Ectodermal cell (in vitro differentiated cells): ENCODE results near the gene MYLK4.

Experiments used
- H3K27ac ChIP-seq: 2 replicates; pipeline ENCODE4 v1.7.0; 2013; ENCODE audit warnings: mild to moderate bottlenecking, low read depth, low read length; ENCODE audit not compliant: insufficient read depth, poor library complexity, severe bottlenecking
- H3K27me3 ChIP-seq: 2 replicates; pipeline ENCODE4 v1.7.0; 2013; ENCODE audit warnings: mild to moderate bottlenecking, low read length; ENCODE audit not compliant: insufficient read depth, control insufficient read depth, poor library complexity, severe bottlenecking
- H3K36me3 ChIP-seq: one replicate; pipeline ENCODE4 v1.7.0; 2013; ENCODE audit warnings: low read length; ENCODE audit not compliant: control insufficient read depth, insufficient read depth
- H3K4me1 ChIP-seq: one replicate; pipeline ENCODE4 v1.7.0; 2013; ENCODE audit warnings: low read length; ENCODE audit not compliant: control insufficient read depth, insufficient read depth
- H3K4me3 ChIP-seq: 2 replicates; pipeline ENCODE4 v1.7.0; 2013; ENCODE audit warnings: low read depth, low read length, control low read depth; ENCODE audit not compliant: insufficient read depth
- H3K9me3 ChIP-seq: 2 replicates; pipeline ENCODE4 v1.7.0; 2013; ENCODE audit warnings: mild to moderate bottlenecking, low read length, moderate library complexity; ENCODE audit not compliant: control insufficient read depth
- WGBS, 2 experiments: methylation state at CpG; one replicate each; pipeline ENCODE4 v1.1.7; 2013; ENCODE audit warnings: missing lambda C conversion rate in 2 of 2; 5-methylcytosine and 5-hydroxymethylcytosine counted together

Gene MYLK4

DNA sequence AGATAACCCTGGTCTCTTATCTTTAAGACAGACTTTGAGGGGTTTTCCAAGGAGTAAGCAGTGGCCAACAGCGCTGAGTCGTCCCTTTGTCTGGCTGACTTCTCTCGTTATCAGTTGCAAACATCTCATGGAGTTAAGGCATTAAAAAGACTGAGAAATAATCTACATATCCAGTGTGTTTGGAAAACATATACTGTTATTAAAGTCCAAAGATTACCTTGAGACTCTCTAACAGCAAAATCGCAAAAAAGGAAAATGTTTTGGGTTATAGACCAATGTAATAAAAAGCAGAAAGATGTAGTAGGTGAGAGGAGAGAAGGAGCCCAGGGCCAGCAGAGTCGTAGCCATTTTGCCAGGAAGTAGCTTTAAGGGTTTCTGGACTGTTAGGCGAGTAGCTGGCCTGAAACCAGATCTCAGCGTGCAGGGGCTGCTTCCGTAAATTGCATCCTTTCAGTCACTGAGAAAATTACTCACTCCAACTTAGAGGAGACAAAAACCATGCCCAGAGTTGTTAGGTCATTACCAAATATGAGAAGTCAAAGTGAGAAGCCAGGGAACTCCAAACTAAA is 24.6 kb downstream of the MYLK4 start:
- no peaks in the 10 kb centered on the region for H3K27me3 ChIP-seq
- H3K4me3 ChIP-seq, result no peak overlapping the region
- no peaks in the 10 kb centered on the region for H3K9me3 ChIP-seq
- H3K36me3 ChIP-seq, result no peaks in the 10 kb centered on the region
- 79 to 82% methylated on average over 8 of the region's 8 CpGs for WGBS, 2 experiments
- H3K27ac ChIP-seq, result no peak overlapping the region
- no peaks in the 10 kb centered on the region for H3K4me1 ChIP-seq

DNA sequence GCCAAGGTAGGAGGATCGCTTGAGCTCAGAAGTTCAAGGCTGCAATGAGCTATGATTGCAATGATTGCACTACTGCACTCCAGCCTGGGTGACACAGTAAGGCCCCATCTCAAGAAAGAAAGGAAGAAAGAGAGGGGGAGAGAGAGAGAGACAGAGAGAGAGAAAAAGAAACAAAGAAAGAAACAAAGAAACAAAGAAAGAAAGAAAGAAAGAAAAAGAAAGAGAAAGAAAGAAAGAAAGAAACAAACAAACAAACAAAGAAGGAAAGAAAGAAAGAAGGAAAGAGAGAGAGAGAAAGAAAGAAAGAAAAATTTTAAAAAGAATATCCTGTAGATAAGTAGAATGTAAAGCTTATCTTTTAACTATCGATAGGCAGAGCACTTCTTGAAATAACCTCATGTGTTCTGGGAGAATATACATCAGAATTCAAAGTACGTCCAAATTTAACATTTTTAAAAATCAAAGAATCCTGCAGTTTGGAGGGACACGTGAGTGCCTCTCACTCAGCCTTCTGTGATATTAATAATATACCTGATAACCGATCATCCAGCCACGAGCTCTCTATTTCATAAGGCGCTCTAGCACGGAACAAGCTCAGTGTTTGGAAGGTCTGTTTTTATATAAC is 25.2 kb downstream of the MYLK4 start:
- Histone ChIP-seq H3K9me3 (no peaks in the 10 kb centered on the region), H3K4me1 (no peaks in the 10 kb centered on the region), H3K36me3 (no peaks in the 10 kb centered on the region), H3K27ac (no peak overlapping the region), H3K27me3 (no peaks in the 10 kb centered on the region), H3K4me3 (no peak overlapping the region)
- 83% methylated on average over 7 to 8 of the region's 8 CpGs for WGBS, 2 experiments

DNA sequence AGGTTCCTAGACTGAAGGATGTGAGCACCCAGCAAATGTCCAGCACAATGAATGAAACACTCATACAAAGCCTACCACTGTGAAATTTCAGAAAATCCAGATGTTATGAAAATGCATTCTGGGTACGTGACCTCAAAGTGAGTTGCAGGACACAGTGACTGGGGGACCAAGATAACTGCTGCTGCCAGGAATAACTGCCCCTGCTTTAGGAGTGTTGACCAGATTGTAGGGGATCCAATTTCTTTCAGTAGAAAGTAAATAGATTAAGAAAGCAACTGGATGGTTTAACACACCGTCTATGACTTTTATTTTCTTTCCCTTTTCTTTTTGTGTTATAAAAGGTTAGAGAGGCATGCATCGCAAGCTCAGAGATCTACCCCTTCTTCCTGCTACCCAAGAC is 29.5 kb downstream of the MYLK4 start:
- Histone ChIP-seq H3K4me3 (no peak overlapping the region), H3K27ac (no peak overlapping the region), H3K27me3 (no peaks in the 10 kb centered on the region), H3K36me3 (no peaks in the 10 kb centered on the region), H3K4me1 (no peaks in the 10 kb centered on the region), H3K9me3 (no peaks in the 10 kb centered on the region)
- WGBS, 2 experiments, result 88 to 100% methylated on average over 2 to 3 of the region's 3 CpGs

DNA sequence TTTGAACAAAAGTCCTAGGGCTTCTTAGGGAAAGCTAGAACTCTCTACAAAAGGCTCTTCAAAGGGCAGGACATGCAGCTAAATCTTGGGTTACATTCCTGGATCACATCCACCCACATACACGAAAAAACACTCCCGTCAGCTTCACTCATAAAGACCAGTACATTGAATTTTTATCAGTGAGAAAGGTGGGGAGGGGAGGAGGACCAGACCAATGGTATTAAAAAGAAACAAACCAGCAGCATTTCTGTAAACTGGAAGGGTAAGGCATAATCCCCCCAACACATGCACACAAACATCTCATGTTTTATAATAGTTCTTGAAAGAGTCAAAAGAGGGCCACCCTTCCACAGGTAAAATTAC is 31.6 kb downstream of the MYLK4 start:
- H3K9me3 ChIP-seq, result no peaks in the 10 kb centered on the region
- no peak overlapping the region for H3K27ac ChIP-seq
- no peaks in the 10 kb centered on the region for H3K27me3 ChIP-seq
- H3K4me1 ChIP-seq, result no peaks in the 10 kb centered on the region
- no peak overlapping the region for H3K4me3 ChIP-seq
- WGBS, 2 experiments, result 95% methylated on average over 2 of the region's 2 CpGs; no CpG with 5 or more reads in 1 of the 2 experiments
- H3K36me3 ChIP-seq, result no peaks in the 10 kb centered on the region

DNA sequence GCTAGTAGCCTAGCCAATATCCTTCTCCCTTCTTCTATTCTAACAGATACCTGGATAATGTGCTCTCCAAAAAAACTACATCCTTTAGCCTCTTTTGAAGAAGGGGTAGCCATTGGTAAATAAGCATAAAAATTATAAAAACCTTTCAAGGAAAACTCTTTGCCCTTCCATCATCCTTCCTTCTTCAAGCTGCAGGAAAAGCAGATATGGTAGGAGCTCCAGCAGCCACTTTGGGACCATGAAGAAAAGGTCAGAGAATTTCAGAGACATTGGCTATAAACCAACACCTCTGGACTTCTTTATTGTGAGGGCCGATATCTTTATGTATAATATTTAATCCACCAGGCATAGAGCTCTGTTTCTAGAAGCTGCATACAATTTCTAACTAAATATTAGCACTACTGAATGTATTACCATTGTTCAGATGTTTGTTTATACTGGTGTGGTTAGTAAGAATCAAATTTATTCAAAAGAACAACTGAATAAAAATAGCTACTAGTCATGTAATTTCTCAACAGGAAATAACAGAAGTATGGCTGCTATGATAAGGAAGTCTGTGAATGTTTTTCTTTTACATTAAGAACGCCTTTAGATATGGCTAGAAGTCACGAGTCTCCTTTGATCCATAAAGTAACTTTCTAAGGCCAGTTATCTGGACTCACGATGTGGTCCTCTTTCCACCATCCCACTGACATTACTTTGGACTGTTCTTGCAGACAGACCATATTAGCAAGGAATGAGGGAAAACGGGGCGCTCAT is 32.2 kb downstream of the MYLK4 start:
- H3K4me1 ChIP-seq, result no peaks in the 10 kb centered on the region
- H3K36me3 ChIP-seq, result no peaks in the 10 kb centered on the region
- H3K27ac ChIP-seq, result no peak overlapping the region
- no peaks in the 10 kb centered on the region for H3K9me3 ChIP-seq
- no peaks in the 10 kb centered on the region for H3K27me3 ChIP-seq
- 95% methylated on average over 5 of the region's 6 CpGs for WGBS, 2 experiments
- no peak overlapping the region for H3K4me3 ChIP-seq

DNA sequence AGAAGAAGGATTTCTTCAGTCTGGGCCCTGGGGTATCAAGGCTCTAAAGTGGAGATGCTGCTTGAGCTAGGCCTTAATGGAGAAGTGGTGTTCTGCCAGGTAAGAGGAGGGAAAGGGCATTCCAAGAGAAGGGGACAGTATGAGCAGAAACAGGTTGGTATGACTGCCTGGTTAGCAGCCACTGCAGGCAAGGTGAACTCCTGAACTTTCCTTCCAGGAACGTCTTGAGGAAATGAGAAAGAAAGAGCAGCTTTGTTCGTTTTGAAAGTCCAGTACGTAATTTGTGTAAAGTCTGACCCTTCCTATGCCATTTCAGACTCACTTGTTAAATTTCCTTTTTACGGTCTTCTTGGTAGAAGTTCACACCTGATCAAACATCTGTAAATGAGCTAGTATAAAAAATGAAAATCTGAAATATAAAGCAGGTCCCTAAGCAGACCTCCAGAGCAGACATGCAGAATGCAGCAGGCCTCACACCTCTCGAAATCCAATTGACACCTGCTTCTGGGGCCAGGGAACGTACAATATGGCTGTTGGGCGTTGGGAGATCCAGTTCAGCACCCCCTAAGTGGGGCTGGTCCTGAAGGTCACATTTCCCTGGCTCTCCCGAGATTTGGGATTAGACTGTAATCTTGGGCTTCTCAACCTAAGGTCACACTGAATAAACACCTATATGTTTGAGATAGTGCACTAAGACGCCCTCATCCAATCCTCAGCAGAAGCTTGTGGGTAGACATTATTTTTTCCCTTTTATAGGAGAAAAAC is 33.6 kb downstream of the MYLK4 start:
- no peaks in the 10 kb centered on the region for H3K9me3 ChIP-seq
- H3K27ac ChIP-seq, result no peak overlapping the region
- no peaks in the 10 kb centered on the region for H3K4me1 ChIP-seq
- WGBS, 2 experiments, result 94 to 97% methylated on average over 9 of the region's 9 CpGs
- no peaks in the 10 kb centered on the region for H3K36me3 ChIP-seq
- H3K27me3 ChIP-seq, result no peaks in the 10 kb centered on the region
- no peak overlapping the region for H3K4me3 ChIP-seq

DNA sequence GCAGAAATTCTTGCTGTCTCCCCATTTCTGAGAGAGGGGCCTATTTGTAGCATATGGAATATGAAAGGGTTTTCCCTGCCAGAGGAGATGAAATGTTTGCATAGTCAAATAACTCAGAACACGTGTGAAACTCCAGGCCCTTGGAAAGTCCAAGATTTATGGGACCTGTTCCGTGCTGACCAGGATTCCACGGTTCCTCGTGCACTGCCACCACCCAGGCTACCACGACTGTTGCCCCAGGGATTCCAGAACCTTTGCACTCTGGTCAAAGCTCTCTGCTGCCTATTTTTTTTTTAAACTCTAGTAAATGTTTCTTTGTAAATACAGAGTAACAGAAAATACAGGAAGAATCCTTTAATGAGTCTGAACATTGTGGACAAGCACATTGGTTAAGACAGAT is 35.0 kb downstream of the MYLK4 start:
- H3K27ac ChIP-seq, result no peak overlapping the region
- no peaks in the 10 kb centered on the region for H3K4me1 ChIP-seq
- 93 to 94% methylated on average over 5 of the region's 5 CpGs for WGBS, 2 experiments
- no peaks in the 10 kb centered on the region for H3K27me3 ChIP-seq
- no peaks in the 10 kb centered on the region for H3K9me3 ChIP-seq
- no peaks in the 10 kb centered on the region for H3K36me3 ChIP-seq
- no peak overlapping the region for H3K4me3 ChIP-seq

DNA sequence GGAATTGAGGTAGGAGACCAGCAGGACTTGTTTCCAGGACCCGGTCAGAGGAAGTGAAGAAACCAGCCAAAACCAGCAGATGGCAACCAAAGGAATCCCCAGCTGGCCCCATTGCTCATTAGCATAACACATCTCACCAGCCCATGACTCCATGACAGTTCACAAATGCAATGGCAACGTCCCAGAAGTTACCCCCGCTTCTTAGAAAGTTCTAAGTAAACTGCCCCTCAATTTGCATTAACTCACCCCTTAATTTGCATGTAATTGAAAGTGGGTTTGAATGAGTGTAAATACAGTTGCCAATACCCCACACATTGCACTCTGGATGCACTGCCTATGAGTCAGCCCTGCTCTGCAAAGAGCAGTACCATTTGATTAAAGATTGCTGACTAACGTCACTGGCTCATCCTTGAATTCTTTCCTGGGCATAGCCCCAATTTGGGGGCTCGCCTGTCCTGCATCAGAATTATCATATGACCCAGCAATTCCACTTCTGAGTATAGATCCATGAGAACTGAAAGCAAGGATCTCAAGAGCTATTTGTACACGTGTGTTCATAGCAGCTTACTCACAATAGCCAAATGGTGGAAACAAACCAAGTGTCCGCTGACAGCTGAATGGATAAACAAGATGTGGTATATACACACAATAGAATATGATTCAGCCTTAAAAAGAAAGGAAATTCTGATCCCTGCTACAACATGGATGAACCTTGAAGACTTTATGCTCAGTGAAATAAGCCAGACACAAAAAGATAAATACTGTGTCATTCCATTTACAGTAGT is 36.4 kb downstream of the MYLK4 start:
- Histone ChIP-seq H3K9me3 (peaks cover 3% of the 10 kb centered on the region), H3K4me3 (no peak overlapping the region)
- 90 to 93% methylated on average over 5 to 7 of the region's 7 CpGs for WGBS, 2 experiments

DNA sequence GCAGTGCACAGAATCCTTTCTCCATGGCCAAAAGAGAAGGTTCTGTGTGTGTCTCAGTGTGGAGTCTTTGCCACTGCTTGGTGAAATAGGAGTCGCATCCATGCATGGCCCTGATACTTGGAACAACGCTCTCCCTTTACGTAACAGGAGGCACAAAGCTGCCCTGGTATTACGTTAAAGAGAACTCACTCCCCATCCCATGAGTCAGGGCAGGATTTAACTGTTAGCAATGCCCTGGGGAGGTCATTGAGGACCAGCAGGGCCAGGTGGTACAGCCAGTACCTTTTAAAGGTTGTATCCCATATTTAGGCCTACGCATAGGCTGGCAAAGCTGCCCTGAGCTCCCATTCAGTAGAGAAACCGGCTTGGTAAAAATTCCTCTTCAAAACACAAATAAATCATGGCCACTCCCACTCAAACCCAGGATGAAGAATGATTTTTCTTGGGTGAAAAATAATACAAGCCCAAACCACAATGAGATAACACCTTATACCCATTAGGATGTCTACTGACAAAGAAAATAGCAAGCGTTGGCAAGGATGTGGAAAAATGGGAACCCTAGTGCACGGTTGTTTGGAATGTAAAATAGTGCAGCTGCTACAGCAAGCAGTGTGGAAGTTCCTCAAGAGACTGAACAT is 37.1 kb downstream of the MYLK4 start:
- 93 to 94% methylated on average over 8 of the region's 8 CpGs for WGBS, 2 experiments
- Histone ChIP-seq H3K4me1 (no peaks in the 10 kb centered on the region), H3K4me3 (no peak overlapping the region), H3K9me3 (peaks cover 3% of the 10 kb centered on the region), H3K27me3 (no peaks in the 10 kb centered on the region), H3K27ac (no peak overlapping the region), H3K36me3 (no peaks in the 10 kb centered on the region)

More for the DNA sequence above, 36.4 kb downstream of the MYLK4 start:
- no peaks in the 10 kb centered on the region for H3K27me3 ChIP-seq
- no peak overlapping the region for H3K27ac ChIP-seq
- no peaks in the 10 kb centered on the region for H3K4me1 ChIP-seq
- H3K36me3 ChIP-seq, result no peaks in the 10 kb centered on the region
